HepG2 (cell line): ENCODE results near the gene MBNL3. TPM values are rescaled to one million over a fixed set of nuclear protein-coding genes. Genes with fewer than 3 reads are reported as not detected.

Source experiments
- CREM ChIP-seq, 2 experiments: sonication (generic) in 1 of 2; formaldehyde crosslinking in 1 of 2; IDR thresholded peaks; 2 replicates each; pipeline versions ENCODE4 v1.4.0 to v1.6.1; 2016 to 2020; ENCODE audit warnings: antibody characterized with exemption in 1 of 2, mild to moderate bottlenecking in 1 of 2, missing genetic modification reagents in 1 of 2
- ELK4 ChIP-seq: sonication (generic); formaldehyde crosslinking; IDR thresholded peaks from 2 replicates; pipeline ENCODE4 v1.9.0; 2021; ENCODE audit warnings: missing genetic modification reagents, borderline replicate concordance
- GATAD2A ChIP-seq: IDR thresholded peaks from 2 replicates; pipeline ENCODE4 v1.6.1; 2016
- GTF2F1 ChIP-seq: fragments of 150-350 bp; IDR thresholded peaks from 2 replicates; pipeline ENCODE4 v1.6.1; 2014; ENCODE audit warnings: low read length
- HNF4A ChIP-seq: sonication (generic); formaldehyde crosslinking; IDR thresholded peaks from 2 replicates; pipeline ENCODE4 v1.4.0; 2020; ENCODE audit warnings: missing genetic modification reagents
- HNRNPLL ChIP-seq: fragments of 200-400 bp; formaldehyde crosslinking; IDR thresholded peaks from 2 replicates; pipeline ENCODE4 v1.6.1; 2017; ENCODE audit warnings: mild to moderate bottlenecking, low read depth, low read length; ENCODE audit not compliant: poor library complexity, severe bottlenecking
- IKZF1 ChIP-seq: fragments of 450-650 bp; IDR thresholded peaks from 2 replicates; pipeline ENCODE4 v1.7.1; 2016
- KDM3A ChIP-seq: IDR thresholded peaks from 2 replicates; pipeline ENCODE4 v1.6.1; 2018; ENCODE audit warnings: low read depth, missing compliant biosample characterization
- KLF16 ChIP-seq, 2 experiments: sonication (generic) in 1 of 2; formaldehyde crosslinking in 1 of 2; IDR thresholded peaks; 2 replicates each; pipeline versions ENCODE4 v1.6.1 to v1.8.0; 2016 to 2023; ENCODE audit warnings: missing genetic modification reagents in 2 of 2, missing compliant biosample characterization in 1 of 2
- NR2F6 ChIP-seq, 2 experiments: IDR thresholded peaks; 2 replicates each; pipeline ENCODE4 v1.6.1; 2016; ENCODE audit warnings: antibody characterized with exemption in 1 of 2, mild to moderate bottlenecking in 1 of 2
- PHF21A ChIP-seq: sonication (generic); formaldehyde crosslinking; IDR thresholded peaks from 2 replicates; pipeline ENCODE4 v1.5.0; 2020; ENCODE audit warnings: mild to moderate bottlenecking, missing genetic modification reagents
- PLSCR1 ChIP-seq: sonication (generic); formaldehyde crosslinking; IDR thresholded peaks from 2 replicates; pipeline ENCODE4 v1.5.0; 2020; ENCODE audit warnings: missing genetic modification reagents, mild to moderate bottlenecking, borderline replicate concordance
- PPARG ChIP-seq: conservative IDR thresholded peaks from 2 replicates; pipeline ENCODE4 v1.6.1; 2016; ENCODE audit warnings: missing biosample characterization, missing genetic modification reagents
- PRDM15 ChIP-seq: sonication (generic); formaldehyde crosslinking; IDR thresholded peaks from 2 replicates; pipeline ENCODE4 v1.4.0; 2020; ENCODE audit warnings: missing genetic modification reagents
- SOX5 ChIP-seq: IDR thresholded peaks from 2 replicates; pipeline ENCODE4 v1.6.1; 2016; ENCODE audit warnings: borderline replicate concordance
- SOX6 ChIP-seq, 2 experiments: fragments of 450-650 bp in 1 of 2; sonication (generic) in 1 of 2; formaldehyde crosslinking in 1 of 2; IDR thresholded peaks; 2 replicates each; pipeline versions ENCODE4 v1.4.0 to v1.6.1; 2017 to 2020; ENCODE audit warnings: antibody characterized with exemption in 1 of 2, mild to moderate bottlenecking in 1 of 2, missing genetic modification reagents in 1 of 2
- ZBTB25 ChIP-seq: IDR thresholded peaks from 2 replicates; pipeline ENCODE4 v1.6.1; 2018; ENCODE audit warnings: missing genetic modification reagents
- ZGPAT ChIP-seq: IDR thresholded peaks from 2 replicates; pipeline ENCODE4 v1.6.1; 2016; ENCODE audit warnings: mild to moderate bottlenecking
- ZNF343 ChIP-seq: sonication (generic); formaldehyde crosslinking; IDR thresholded peaks from 2 replicates; pipeline ENCODE4 v1.4.0; 2020; ENCODE audit warnings: mild to moderate bottlenecking, missing genetic modification reagents
- ZNF577 ChIP-seq: sonication (generic); formaldehyde crosslinking; IDR thresholded peaks from 2 replicates; pipeline ENCODE4 v1.4.0; 2020; ENCODE audit warnings: mild to moderate bottlenecking, low read depth, missing genetic modification reagents, borderline replicate concordance
- ZNF616 ChIP-seq: sonication (generic); formaldehyde crosslinking; IDR thresholded peaks from 2 replicates; pipeline ENCODE4 v1.5.0; 2020; ENCODE audit warnings: low read depth, mild to moderate bottlenecking, missing genetic modification reagents
- ZNF644 ChIP-seq: IDR thresholded peaks from 2 replicates; pipeline ENCODE4 v1.6.1; 2016; ENCODE audit warnings: low read depth
- ZNF740 ChIP-seq: sonication (generic); formaldehyde crosslinking; IDR thresholded peaks from 2 replicates; pipeline ENCODE4 v1.4.0; 2020; ENCODE audit warnings: missing genetic modification reagents
- polyA plus RNA-seq, 8 experiments: library from polyadenylated mRNA; depleted of rRNA in 3 of 8; stranded (reverse) in 7 of 8; unstranded in 1 of 8; fragments of >200 nt; fragmentation: Illumina TruSeq in 4 of 8; extraction: Trizol in 4 of 8; gene quantifications; 2 replicates each; pipeline versions ENCODE4 v1.2.1 to v1.2.3, GENCODE V29; 2011 to 2016; ENCODE audit warnings: low read depth in 4 of 8, missing spikeins in 1 of 8, mixed read lengths in 1 of 8; ENCODE audit not compliant: insufficient read depth in 1 of 8
- total RNA-seq, 5 experiments: library from RNA; depleted of rRNA; stranded (reverse); fragments of >200 nt; fragmentation: Illumina TruSeq; extraction: Trizol; gene quantifications; 2 replicates each; pipeline ENCODE4 v1.2.3, GENCODE V29; 2016; ENCODE audit warnings: low read depth in 1 of 5

MBNL3 gene
- total and polyA plus RNA-seq, 2 of the 13 experiments (the other 11 are each of a cell fraction or from before 2014, with no cell fraction given) = 155 to 257 TPM

GRCh38 chrX:132336172-132336571 is 152.7 kb downstream of the MBNL3 start (continued):
- TF ChIP-seq PRDM15 (CRISPR knock-in tag) (no peak), ZNF616 (CRISPR knock-in tag) (no peak), ZGPAT (CRISPR knock-in tag) (no peak), PHF21A (no peak), ZBTB25 (CRISPR knock-in tag) (no peak), ZNF740 (CRISPR knock-in tag) (no peak), PLSCR1 (CRISPR knock-in tag) (no peak), ELK4 (CRISPR knock-in tag) (no peak), ZNF343 (CRISPR knock-in tag) (no peak), PPARG (CRISPR knock-in tag) (no peak), HNRNPLL (no peak), KDM3A (CRISPR knock-in tag) (no peak), GTF2F1 (no peak), NR2F6 (IDR thresholded peaks at IDR 0.05) (peak; percentile 54), NR2F6 (CRISPR knock-in tag; IDR thresholded peaks at IDR 0.05) (no peak), GATAD2A (CRISPR knock-in tag) (0 out of 2 replicates have a peak, but pooled peaks have one; percentile 19), CREM (IDR thresholded peaks at IDR 0.05) (peak; percentile 29; the same call in 1 of the 2 replicates), CREM (CRISPR knock-in tag; IDR thresholded peaks at IDR 0.05) (no peak), IKZF1 (no peak), SOX5 (CRISPR knock-in tag) (peak; percentile 87; the same call in 1 of the 2 replicates), ZNF644 (CRISPR knock-in tag) (0 out of 2 replicates have a peak, but pooled peaks have one; percentile 47), HNF4A (CRISPR knock-in tag) (peak; percentile 68), KLF16 (CRISPR knock-in tag; IDR thresholded peaks at IDR 0.05) (no peak), SOX6 (IDR thresholded peaks at IDR 0.05) (no peak), SOX6 (CRISPR knock-in tag; IDR thresholded peaks at IDR 0.05) (peak; percentile 76), ZNF577 (no peak)
